GM21619 (cell line): Measurements from ENCODE around the gene MIP.
"Not testable (repeated sequence)": the region's sequence is repeated elsewhere in the genome, so short reads cannot be mapped to it uniquely, and the experiment has no call there.

ENCODE experiments used
- ATAC-seq: cut with Tn5 transposase; IDR thresholded peaks from one replicate; pipeline ENCODE4 v1.9.1; 2021; ENCODE audit not compliant: unreplicated experiment

Gene MIP

GRCh38 chr12:56411781-56412639, 42.4 kb downstream of the MIP start:
- ATAC-seq, result no peak

GRCh38 chr12:56410768-56411167, 43.7 kb downstream of the MIP start:
- no peak for ATAC-seq

GRCh38 chr12:56408799-56409417, 45.5 kb downstream of the MIP start:
- ATAC-seq, result no peak

- ATAC-seq, result not testable (repeated sequence)
Measured at GRCh38 chr12:56404227-56404626, 50.2 kb downstream of the MIP start.

GRCh38 chr12:56401612-56402011, 52.8 kb downstream of the MIP start:
- not testable (repeated sequence) for ATAC-seq

GRCh38 chr12:56401125-56401524, 53.3 kb downstream of the MIP start:
- ATAC-seq, result not testable (repeated sequence)
